OCI-M1 (cell line): ENCODE measurements around the gene GPATCH2L.
A peak's percentile ranks its signal among the peaks of the same experiment; 100 is the strongest.

ENCODE experiments used
- DNase-seq: peaks from one replicate; lab custom pipeline; 2025; lab: John Stamatoyannopoulos, UW

The GPATCH2L gene

GRCh38 chr14:76257842-76258397 is 106.2 kb downstream of the GPATCH2L start:
- peak; percentile 94 for DNase-seq

DNA sequence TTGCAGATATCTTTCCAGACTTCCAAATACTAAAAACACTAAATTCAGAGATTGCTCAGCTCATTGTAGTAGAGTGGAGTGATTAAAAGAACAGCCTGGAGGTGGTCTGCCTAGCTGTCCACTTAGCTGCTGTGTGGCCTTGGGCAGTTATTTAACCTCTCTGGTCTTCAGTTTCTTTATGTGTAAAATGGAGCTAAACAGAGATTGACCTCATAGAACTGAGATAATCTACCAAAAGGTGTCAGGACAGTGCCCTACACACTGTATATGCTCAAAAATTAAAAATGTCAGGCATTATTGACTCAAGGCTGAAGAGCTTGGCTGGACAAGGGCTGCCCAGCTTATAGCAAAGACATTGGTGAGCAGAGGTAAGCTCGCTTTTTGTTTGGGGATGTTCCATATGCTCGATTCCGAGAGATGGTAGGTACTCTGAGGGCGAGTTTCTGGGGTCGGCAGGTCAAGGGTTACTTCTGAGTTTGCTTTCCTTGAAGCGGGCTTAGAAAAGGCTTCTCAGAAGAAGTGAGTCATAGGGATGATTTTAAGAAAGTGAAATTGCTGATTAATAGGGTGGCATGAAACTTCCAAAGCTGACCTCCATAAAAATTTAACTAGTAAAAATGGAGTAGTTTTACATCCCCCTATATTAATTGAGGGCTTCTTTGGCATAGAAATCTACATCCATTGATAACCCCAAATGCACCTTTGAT is 107.5 kb downstream of the GPATCH2L start:
- peak; percentile 70 for DNase-seq

DNA sequence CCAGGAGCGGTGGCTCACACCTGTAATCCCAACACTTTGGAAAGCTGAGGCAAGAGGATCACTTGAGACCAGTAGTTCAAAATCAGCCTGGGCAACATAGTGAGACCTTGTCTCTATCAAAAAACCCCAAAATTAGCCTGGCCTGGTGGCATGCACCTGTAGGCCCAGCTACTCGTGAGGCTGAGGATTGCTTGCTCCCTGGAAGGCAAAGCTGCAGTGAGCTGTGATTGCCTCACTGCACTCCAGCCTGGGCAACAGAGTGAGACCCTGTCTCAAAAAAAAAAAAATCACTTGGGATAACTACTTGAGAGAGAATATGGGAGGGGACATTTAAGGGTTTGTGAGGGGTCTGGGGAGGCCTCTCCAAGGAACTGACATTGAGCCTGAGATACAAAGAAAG is 109.0 kb downstream of the GPATCH2L start:
- DNase-seq, result no peak

DNA sequence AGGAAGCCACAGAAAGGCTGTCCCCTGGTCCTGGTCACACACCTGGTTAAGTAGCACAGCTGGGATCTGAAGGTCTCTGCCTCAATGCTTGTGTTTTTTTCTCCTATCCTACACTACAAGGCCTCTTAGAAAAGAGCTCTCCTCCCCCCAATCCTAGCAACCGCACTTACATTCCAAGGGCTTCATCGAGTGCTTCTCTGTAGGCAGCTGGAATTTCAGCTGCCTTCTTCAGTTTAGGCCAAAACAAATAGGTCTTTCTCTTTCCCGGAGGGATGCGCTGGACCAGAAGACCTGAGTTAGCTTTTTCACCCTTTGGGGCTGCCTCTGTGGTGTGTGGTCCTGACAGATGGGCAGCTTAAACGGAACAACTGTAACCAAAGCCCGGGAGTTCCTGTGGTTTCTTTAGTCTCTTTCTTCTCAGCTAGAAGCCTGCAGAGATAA is 109.7 kb downstream of the GPATCH2L start:
- peak; percentile 31 for DNase-seq

DNA sequence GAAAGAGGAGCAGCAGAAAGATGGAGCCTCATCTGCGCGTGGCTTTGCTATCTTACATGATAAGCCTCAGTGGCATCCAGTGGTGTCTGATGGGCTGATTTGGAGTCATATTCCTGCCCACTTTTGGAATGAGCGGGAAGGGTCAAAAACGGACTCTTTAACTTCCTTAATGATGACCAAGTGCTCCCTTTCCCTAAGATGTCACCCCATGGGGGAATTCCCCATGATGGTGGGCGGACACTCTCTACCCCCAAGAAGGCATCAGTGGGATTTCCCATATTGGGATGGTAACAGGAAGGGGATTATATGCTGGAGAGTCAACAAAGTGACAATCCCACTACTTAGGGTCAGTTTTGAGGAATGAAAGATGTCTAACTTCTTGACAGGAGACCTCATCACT is 110.9 kb downstream of the GPATCH2L start:
- DNase-seq, result no peak
